Fibroblast of lung (primary cell): Measurements from ENCODE around the gene TFF2. TPM values are rescaled to one million over a fixed set of nuclear protein-coding genes. Genes with fewer than 3 reads are reported as not detected.

Source experiments
- DNase-seq, 2 donors: peaks; one replicate each; pipeline versions ENCODE4 v3.0.0 to v3.0.0-alpha.2; 2010; ENCODE audit warnings: low read depth in 2 of 2
- H2AFZ ChIP-seq: 2 replicates; pipeline ENCODE4 v1.5.1; 2012; ENCODE audit warnings: low read length, control low read depth, inconsistent platforms
- H3K27ac ChIP-seq: 2 replicates; pipeline ENCODE4 v1.5.1; 2011; ENCODE audit warnings: low read length, control low read depth; ENCODE audit not compliant: insufficient read depth
- H3K27me3 ChIP-seq: 2 replicates; pipeline ENCODE4 v1.5.1; 2011; ENCODE audit warnings: mild to moderate bottlenecking, low read length; ENCODE audit not compliant: control insufficient read depth, insufficient read depth
- H3K36me3 ChIP-seq: 2 replicates; pipeline ENCODE4 v1.5.1; 2011; ENCODE audit warnings: low read length; ENCODE audit not compliant: control insufficient read depth, insufficient read depth
- H3K4me1 ChIP-seq: 2 replicates; pipeline ENCODE4 v1.5.1; 2011; ENCODE audit warnings: low read length; ENCODE audit not compliant: control insufficient read depth, insufficient read depth; ENCODE audit errors: extremely low read depth
- H3K4me2 ChIP-seq: 2 replicates; pipeline ENCODE4 v1.5.1; 2011; ENCODE audit warnings: low read length, control low read depth; ENCODE audit not compliant: insufficient read depth; ENCODE audit errors: extremely low read depth
- H3K4me3 ChIP-seq, 4 experiments: fragments of 200-600 bp in 1 of 4; sonication (generic) in 1 of 4; replicated peaks in 1 of 4; 2 replicates each; pipeline ENCODE4 v1.5.1; 2011 to 2016; ENCODE audit warnings: low read length in 4 of 4, low read depth in 3 of 4, mild to moderate bottlenecking in 3 of 4, control low read depth in 2 of 4, inconsistent platforms in 1 of 4, mixed read lengths in 1 of 4; ENCODE audit not compliant: insufficient read depth in 1 of 4; ENCODE audit errors: control extremely low read depth in 1 of 4
- H3K79me2 ChIP-seq: 2 replicates; pipeline ENCODE4 v1.5.1; 2012; ENCODE audit warnings: mild to moderate bottlenecking, low read length, inconsistent platforms; ENCODE audit not compliant: control insufficient read depth, insufficient read depth
- H3K9ac ChIP-seq: 2 replicates; pipeline ENCODE4 v1.5.1; 2011; ENCODE audit warnings: mild to moderate bottlenecking, low read length, control low read depth; ENCODE audit not compliant: insufficient read depth
- H3K9me3 ChIP-seq: 2 replicates; pipeline ENCODE4 v1.5.1; 2012; ENCODE audit warnings: low read depth, low read length; ENCODE audit not compliant: control insufficient read depth, insufficient read depth
- H4K20me1 ChIP-seq: 2 replicates; pipeline ENCODE4 v1.5.1; 2011; ENCODE audit warnings: low read length; ENCODE audit not compliant: control insufficient read depth, insufficient read depth; ENCODE audit errors: extremely low read depth
- CTCF ChIP-seq, 2 donors: IDR thresholded peaks in 1 of 2; conservative IDR thresholded peaks in 1 of 2; 1 replicate in 1 of 2; 2 replicates in 1 of 2; pipeline ENCODE4 v1.5.1; 2011 to 2012; ENCODE audit warnings: low read length in 2 of 2, control low read depth in 1 of 2, inconsistent platforms in 1 of 2, low read depth in 1 of 2, mild to moderate bottlenecking in 1 of 2
- EZH2 ChIP-seq: IDR thresholded peaks from 2 replicates; pipeline ENCODE4 v1.5.1; 2012; ENCODE audit warnings: low read length, control low read depth, mild to moderate bottlenecking; ENCODE audit errors: missing control alignments
- polyA plus RNA-seq, 2 donors: library from polyadenylated mRNA; depleted of rRNA in 1 of 2; stranded (reverse) in 1 of 2; unstranded in 1 of 2; fragments of >200 nt; gene quantifications; 2 replicates each; pipeline ENCODE4 v1.2.1, GENCODE V29; 2011 to 2012; ENCODE audit warnings: missing spikeins in 1 of 2
- total RNA-seq: library from RNA; depleted of rRNA; stranded (reverse); fragments of >200 nt; gene quantifications from 2 replicates; pipeline ENCODE4 v1.2.1, GENCODE V29; 2014

The TFF2 gene
- total and polyA plus RNA-seq, 2 donors (not counting 1 experiment from before 2014, with no cell fraction given): not detected

- H3K4me1 ChIP-seq: no peaks in the 10 kb centered on the region
- DNase-seq: no peak
- H3K27ac ChIP-seq: no peak overlapping the region
- H3K79me2 ChIP-seq: no peaks in the 10 kb centered on the region
- H3K27me3 ChIP-seq: no peaks in the 10 kb centered on the region
- no peaks in the 10 kb centered on the region for H4K20me1 ChIP-seq
- no peak overlapping the region for H3K4me2 ChIP-seq
- H3K4me3 ChIP-seq: no peak overlapping the region
- H3K9ac ChIP-seq: no peak overlapping the region
- H2AFZ ChIP-seq: no peak overlapping the region
- no peaks in the 10 kb centered on the region for H3K36me3 ChIP-seq
- H3K9me3 ChIP-seq: no peaks in the 10 kb centered on the region
- TF ChIP-seq CTCF (conservative IDR thresholded peaks at IDR 0.05 in 1 of 2, IDR thresholded peaks at IDR 0.05 in 1 of 2; ENCODE audit: low read depth in 1 of 2, low read length in 2 of 2): no peak
- TF ChIP-seq EZH2: no peak
Observed at GRCh38 chr21:42397746-42398394, 47.1 kb upstream of the TFF2 start.

- no peak for DNase-seq
- no peak overlapping the region for H2AFZ ChIP-seq
- no peak overlapping the region for H3K27ac ChIP-seq
- H3K4me2 ChIP-seq: no peak overlapping the region
- H3K79me2 ChIP-seq: no peaks in the 10 kb centered on the region
- TF ChIP-seq EZH2 (no peak), CTCF (conservative IDR thresholded peaks at IDR 0.05 in 1 of 2, IDR thresholded peaks at IDR 0.05 in 1 of 2; ENCODE audit: low read depth in 1 of 2, low read length in 2 of 2) (no peak)
- H3K27me3 ChIP-seq: no peaks in the 10 kb centered on the region
- no peak overlapping the region for H3K9ac ChIP-seq
- H3K4me3 ChIP-seq: no peak overlapping the region
- H3K4me1 ChIP-seq: no peaks in the 10 kb centered on the region
- H3K9me3 ChIP-seq: no peaks in the 10 kb centered on the region
- no peaks in the 10 kb centered on the region for H3K36me3 ChIP-seq
- no peaks in the 10 kb centered on the region for H4K20me1 ChIP-seq
Observed at GRCh38 chr21:42396799-42397745, 46.3 kb upstream of the TFF2 start.

- H3K4me1 ChIP-seq: no peaks in the 10 kb centered on the region
- H3K4me3 ChIP-seq: no peak within 1 kb of the TSS
- no peak for TF ChIP-seq EZH2
- TF ChIP-seq CTCF (conservative IDR thresholded peaks at IDR 0.05 in 1 of 2, IDR thresholded peaks at IDR 0.05 in 1 of 2; ENCODE audit: low read depth in 1 of 2, low read length in 2 of 2): no peak
- H4K20me1 ChIP-seq: no peaks in the 10 kb centered on the region
- no peak within 1 kb of the TSS for H2AFZ ChIP-seq
- DNase-seq: no peak
- H3K4me2 ChIP-seq: no peak within 1 kb of the TSS
- H3K27ac ChIP-seq: no peak within 1 kb of the TSS
- H3K9me3 ChIP-seq: no peaks in the 10 kb centered on the region
- H3K79me2 ChIP-seq: no peaks in the 10 kb centered on the region
- no peaks in the 10 kb centered on the region for H3K27me3 ChIP-seq
- no peaks in the 10 kb centered on the region for H3K36me3 ChIP-seq
- no peak within 1 kb of the TSS for H3K9ac ChIP-seq
Observed at GRCh38 chr21:42395905-42396651, 45.3 kb upstream of the TFF2 start, which contains the start of gene TMPRSS3. TMPRSS3 (minus strand) TSS chr21:42396052; CDS start chr21:42395417, 635 bp downstream.
